A673 (cell line): ENCODE data around the gene TGM2.

ENCODE experiments used
- CTCF ChIP-seq: fragments of 300-800, 200-600 bp; sonication (generic); conservative IDR thresholded peaks from 2 replicates; pipeline ENCODE4 v1.5.1; 2017; ENCODE audit warnings: low read depth, mild to moderate bottlenecking, antibody characterized with exemption, low read length, moderate library complexity, mixed read lengths
- EZH2 ChIP-seq: fragments of 200-600 bp; sonication (generic); IDR thresholded peaks from 2 replicates; pipeline ENCODE4 v1.6.1; 2017; ENCODE audit warnings: borderline replicate concordance, low read depth, mild to moderate bottlenecking, mixed read lengths, antibody characterized with exemption, low read length; ENCODE audit not compliant: poor library complexity, severe bottlenecking

- no peak for TF ChIP-seq CTCF
- TF ChIP-seq EZH2: no peak
Observed at GRCh38 chr20:38114353-38114791, 50.7 kb downstream of the TGM2 start.
